ENCODE data around the gene ABCA4.
A peak's percentile ranks its signal among the peaks of the same experiment; 100 is the strongest.

Gene ABCA4

DNA sequence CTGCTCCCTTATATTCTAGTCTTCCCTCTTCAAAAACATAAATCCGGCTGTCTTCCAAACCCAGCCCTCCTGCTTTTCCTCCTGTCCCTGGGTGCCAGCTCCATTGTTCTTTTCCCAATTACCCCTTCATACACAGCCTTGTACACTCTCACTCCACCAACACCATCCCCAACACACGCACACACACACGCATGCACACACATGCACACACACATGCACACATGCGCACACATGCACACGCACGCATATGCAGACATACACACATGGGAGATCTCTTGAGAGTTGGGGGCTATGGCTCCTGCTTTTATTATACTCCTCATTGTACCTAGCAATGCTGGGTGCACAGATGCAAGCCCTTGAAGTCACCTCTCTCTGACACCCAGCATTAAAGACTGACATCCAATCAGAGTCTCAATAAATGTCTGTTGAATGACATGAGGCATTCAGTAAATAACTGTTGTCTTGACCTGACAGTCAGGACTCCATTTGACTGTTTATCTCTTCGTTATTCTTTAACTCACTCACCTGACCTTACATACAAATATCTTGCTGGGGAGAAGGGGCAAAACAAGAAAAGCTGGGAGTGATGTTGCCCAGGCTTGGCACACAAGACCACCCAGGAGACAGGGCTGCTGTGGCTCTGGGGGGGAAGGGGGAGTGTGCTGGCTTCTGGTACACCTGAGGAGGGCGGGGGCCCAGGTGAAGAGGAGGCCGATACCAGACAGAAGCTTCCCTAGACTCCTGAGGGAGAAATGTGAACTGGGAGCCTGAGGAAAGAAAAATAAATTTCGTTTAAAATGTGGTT lies 16.0 kb downstream of the ABCA4 start:
- no peaks in the 10 kb centered on the region for H3K36me3 Mint-ChIP-seq
- peaks cover 25% of the 10 kb centered on the region for H3K27me3 Mint-ChIP-seq
- no peak overlapping the region for H3K4me3 Mint-ChIP-seq
- DNase-seq (ENCODE audit: low spot score in 2 of 2) (no peak), ATAC-seq (ENCODE audit: low read depth) (no peak)
- no peak overlapping the region for H3K27ac Mint-ChIP-seq
- no peaks in the 10 kb centered on the region for H3K4me1 Mint-ChIP-seq
- no peaks in the 10 kb centered on the region for H3K9me3 Mint-ChIP-seq

- DNase-seq (ENCODE audit: low spot score in 2 of 2) (no peak), ATAC-seq (ENCODE audit: low read depth) (no peak)
- Mint-ChIP-seq H3K27me3 (peaks cover 25% of the 10 kb centered on the region), H3K36me3 (no peaks in the 10 kb centered on the region), H3K4me1 (no peaks in the 10 kb centered on the region), H3K9me3 (no peaks in the 10 kb centered on the region), H3K4me3 (no peak overlapping the region), H3K27ac (no peak overlapping the region)
Observed at GRCh38 chr1:94104127-94104684, 16.7 kb downstream of the ABCA4 start.

DNA sequence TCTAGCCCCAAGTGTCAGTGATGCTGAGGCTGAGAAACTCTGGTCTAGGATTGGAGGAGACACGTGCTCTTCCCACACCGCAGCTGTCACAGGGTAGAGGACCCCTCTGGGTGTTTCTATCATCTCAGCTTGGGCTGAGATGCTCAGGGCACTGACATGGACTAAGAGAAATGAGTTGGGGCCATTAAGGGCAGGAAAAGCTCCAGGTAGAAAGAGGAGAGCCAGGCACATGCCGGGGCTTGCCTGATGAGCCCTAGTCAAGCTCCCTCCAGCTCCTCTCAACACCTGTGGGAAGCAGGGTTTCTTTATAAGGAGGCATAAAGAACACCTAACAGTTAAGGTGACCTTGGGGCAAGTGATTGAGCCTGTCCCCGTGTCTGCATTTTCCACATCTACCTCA lies 17.3 kb downstream of the ABCA4 start:
- H3K36me3 Mint-ChIP-seq, result no peaks in the 10 kb centered on the region
- DNase-seq (ENCODE audit: low spot score in 2 of 2) (no peak), ATAC-seq (ENCODE audit: low read depth) (no peak)
- H3K4me1 Mint-ChIP-seq, result no peaks in the 10 kb centered on the region
- peaks cover 25% of the 10 kb centered on the region for H3K27me3 Mint-ChIP-seq
- no peak overlapping the region for H3K4me3 Mint-ChIP-seq
- H3K27ac Mint-ChIP-seq, result no peak overlapping the region
- H3K9me3 Mint-ChIP-seq, result no peaks in the 10 kb centered on the region

DNA sequence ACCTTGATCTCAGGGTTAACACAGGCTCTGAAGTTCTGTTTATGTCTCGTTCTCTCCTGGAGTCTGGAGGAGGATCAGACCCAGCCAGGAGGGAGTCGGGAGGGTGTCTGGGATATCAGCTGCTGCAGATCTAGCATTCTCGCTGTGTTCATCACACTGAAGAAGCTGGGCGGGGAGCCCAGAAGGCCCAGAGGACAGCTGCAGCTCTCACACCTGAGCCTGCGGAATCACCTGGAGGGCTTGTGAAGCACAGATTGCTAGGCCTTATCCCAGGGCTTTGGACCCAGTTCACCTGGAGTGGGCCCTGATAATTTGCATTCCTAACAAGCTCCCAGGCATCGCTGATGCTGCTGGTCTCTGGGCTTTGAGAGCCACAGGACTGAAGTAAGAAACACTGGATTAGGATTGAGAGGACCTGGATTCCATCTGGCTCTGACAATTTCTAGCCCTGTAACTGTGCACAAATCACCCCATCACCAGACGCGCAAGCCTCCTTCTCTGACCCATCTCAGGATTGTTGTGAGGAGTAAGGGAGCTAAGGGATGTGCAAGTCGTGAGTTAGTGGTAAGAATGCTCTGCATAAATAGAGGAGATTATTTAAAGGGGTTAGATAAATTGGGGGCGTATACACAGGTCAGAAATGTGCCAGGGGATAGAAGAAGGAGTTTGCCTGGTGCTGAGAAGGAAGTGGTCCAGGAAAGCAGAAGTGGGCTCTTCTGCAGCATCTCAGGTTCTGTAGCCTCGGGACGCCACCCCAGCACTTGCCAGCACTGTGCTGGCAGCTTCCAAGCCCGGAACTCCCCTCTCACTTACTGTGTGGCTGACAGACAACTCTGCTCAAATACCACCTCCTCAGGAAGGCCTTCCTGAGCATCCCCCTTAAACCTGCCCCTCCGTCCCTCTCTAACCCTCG lies 19.1 kb downstream of the ABCA4 start:
- H3K4me3 Mint-ChIP-seq, result no peak overlapping the region
- no peaks in the 10 kb centered on the region for H3K4me1 Mint-ChIP-seq
- ATAC-seq (ENCODE audit: low read depth), result peak; percentile 53
- no peaks in the 10 kb centered on the region for H3K36me3 Mint-ChIP-seq
- no peak for DNase-seq (ENCODE audit: low spot score in 2 of 2)
- H3K27me3 Mint-ChIP-seq, result peaks cover 13% of the 10 kb centered on the region
- H3K9me3 Mint-ChIP-seq, result no peaks in the 10 kb centered on the region
- no peak overlapping the region for H3K27ac Mint-ChIP-seq

DNA sequence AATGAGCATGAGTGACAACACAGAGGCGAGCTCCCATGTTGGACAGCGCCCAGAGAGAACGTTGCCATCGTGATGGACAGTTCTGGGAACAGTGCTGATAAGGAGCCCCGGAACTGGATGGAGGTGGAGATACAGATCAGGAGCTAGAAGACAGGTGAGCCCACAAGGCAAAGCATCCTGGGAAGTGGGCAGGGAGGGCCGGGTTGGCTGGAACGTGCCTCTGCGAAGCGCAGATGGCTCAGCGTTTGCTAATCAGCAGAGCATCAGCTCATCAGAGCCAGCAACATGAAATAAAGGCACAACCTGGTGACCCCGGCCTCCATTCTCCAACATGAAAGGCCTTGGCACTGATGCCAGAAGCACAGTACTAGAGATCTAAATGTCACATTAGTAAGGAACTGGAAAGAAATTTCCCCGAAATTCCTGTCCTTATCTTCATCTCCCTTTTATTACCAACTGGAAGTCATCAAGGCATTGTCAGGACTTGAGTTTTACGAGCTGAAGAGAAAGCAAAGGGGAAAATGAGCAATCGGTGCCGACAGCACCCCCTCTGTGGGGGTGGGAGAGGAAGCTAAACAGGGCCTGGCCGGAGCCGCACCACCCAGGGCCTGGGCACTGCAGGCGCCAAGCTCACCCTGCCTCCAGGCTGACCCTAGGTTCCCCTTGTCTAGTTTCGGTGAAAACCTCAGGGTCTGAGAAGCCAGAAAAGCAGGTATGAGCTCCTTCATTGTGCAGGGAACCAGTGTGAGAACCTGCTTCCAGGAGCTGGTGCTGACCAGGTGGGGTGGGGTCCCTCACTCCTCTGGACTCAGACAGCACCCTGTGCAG lies 19.9 kb downstream of the ABCA4 start:
- no peaks in the 10 kb centered on the region for H3K9me3 Mint-ChIP-seq
- no peaks in the 10 kb centered on the region for H3K4me1 Mint-ChIP-seq
- DNase-seq (ENCODE audit: low spot score in 2 of 2) (no peak), ATAC-seq (ENCODE audit: low read depth) (no peak)
- H3K27me3 Mint-ChIP-seq, result peaks cover 13% of the 10 kb centered on the region
- no peak overlapping the region for H3K27ac Mint-ChIP-seq
- no peaks in the 10 kb centered on the region for H3K36me3 Mint-ChIP-seq
- H3K4me3 Mint-ChIP-seq, result no peak overlapping the region

- H3K4me1 Mint-ChIP-seq, result no peaks in the 10 kb centered on the region
- H3K4me3 Mint-ChIP-seq, result no peak overlapping the region
- DNase-seq (ENCODE audit: low spot score in 2 of 2), result no peak
- H3K27me3 Mint-ChIP-seq, result peaks cover 13% of the 10 kb centered on the region
- H3K27ac Mint-ChIP-seq, result no peak overlapping the region
- no peak for ATAC-seq (ENCODE audit: low read depth)
- no peaks in the 10 kb centered on the region for H3K9me3 Mint-ChIP-seq
- H3K36me3 Mint-ChIP-seq, result no peaks in the 10 kb centered on the region
Observed at GRCh38 chr1:94100129-94100784, 20.7 kb downstream of the ABCA4 start.

- Mint-ChIP-seq H3K4me1 (no peaks in the 10 kb centered on the region), H3K4me3 (no peak overlapping the region), H3K27ac (no peak overlapping the region), H3K27me3 (peaks cover 11% of the 10 kb centered on the region), H3K36me3 (no peaks in the 10 kb centered on the region), H3K9me3 (no peaks in the 10 kb centered on the region)
- no peak for DNase-seq (ENCODE audit: low spot score in 2 of 2)
- ATAC-seq (ENCODE audit: low read depth), result no peak
Observed at GRCh38 chr1:94099303-94099702, 21.6 kb downstream of the ABCA4 start.

- Mint-ChIP-seq H3K4me3 (no peak overlapping the region), H3K36me3 (no peaks in the 10 kb centered on the region), H3K4me1 (no peaks in the 10 kb centered on the region), H3K9me3 (no peaks in the 10 kb centered on the region), H3K27me3 (peaks cover 10% of the 10 kb centered on the region), H3K27ac (no peak overlapping the region)
- DNase-seq (ENCODE audit: low spot score in 2 of 2) (no peak), ATAC-seq (ENCODE audit: low read depth) (no peak)
Observed at GRCh38 chr1:94098585-94099111, 22.3 kb downstream of the ABCA4 start.

DNA sequence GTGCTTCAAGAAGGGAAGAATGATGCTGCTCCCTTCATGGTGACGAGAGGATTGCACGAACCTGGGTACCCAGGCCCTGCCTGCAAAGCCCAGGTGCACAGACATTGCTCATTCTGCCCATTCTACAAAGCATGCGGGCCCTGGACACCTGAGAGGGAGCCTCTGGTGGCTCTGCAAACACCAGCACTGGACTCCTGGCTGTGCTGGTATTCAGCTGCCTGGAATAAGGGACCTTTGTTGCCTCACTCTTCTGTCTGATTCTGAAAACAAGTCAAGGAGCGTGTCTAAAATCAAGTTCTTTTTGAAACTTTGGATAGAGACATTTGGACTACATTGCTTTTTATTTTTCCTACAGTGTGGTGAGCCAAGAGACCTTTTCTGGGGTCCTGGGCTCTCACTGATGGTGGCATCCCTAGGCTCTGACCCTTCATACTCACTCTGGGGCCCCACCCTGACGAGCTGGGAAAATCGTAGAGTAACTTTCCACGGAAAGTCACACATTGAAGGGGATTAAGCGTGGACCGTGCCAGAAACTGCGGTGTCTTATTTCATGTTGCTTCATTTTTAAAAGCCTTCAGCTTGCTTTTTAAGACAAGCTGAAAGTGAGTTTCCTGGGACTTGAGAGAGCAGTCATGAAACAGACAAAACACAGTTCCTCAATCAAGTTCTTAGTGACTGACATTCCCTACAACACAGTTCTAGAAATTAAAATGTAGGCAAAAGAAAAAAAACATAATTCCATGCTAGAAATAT lies 24.0 kb downstream of the ABCA4 start:
- ATAC-seq (ENCODE audit: low read depth) (no peak), DNase-seq (ENCODE audit: low spot score in 2 of 2) (no peak)
- peaks cover 3% of the 10 kb centered on the region for H3K4me1 Mint-ChIP-seq
- H3K27me3 Mint-ChIP-seq, result peaks cover 8% of the 10 kb centered on the region
- H3K27ac Mint-ChIP-seq, result no peak overlapping the region
- H3K4me3 Mint-ChIP-seq, result no peak overlapping the region
- no peaks in the 10 kb centered on the region for H3K36me3 Mint-ChIP-seq
- no peaks in the 10 kb centered on the region for H3K9me3 Mint-ChIP-seq

- ATAC-seq (ENCODE audit: low read depth) (no peak), DNase-seq (ENCODE audit: low spot score in 2 of 2) (no peak)
- Mint-ChIP-seq H3K4me1 (peaks cover 3% of the 10 kb centered on the region), H3K27me3 (peaks cover 9% of the 10 kb centered on the region), H3K36me3 (no peaks in the 10 kb centered on the region), H3K9me3 (no peaks in the 10 kb centered on the region), H3K27ac (no peak overlapping the region), H3K4me3 (no peak overlapping the region)
Observed at GRCh38 chr1:94095744-94096469, 25.0 kb downstream of the ABCA4 start.

- Mint-ChIP-seq H3K27ac (no peak overlapping the region), H3K4me3 (no peak overlapping the region), H3K36me3 (no peaks in the 10 kb centered on the region), H3K4me1 (peaks cover 3% of the 10 kb centered on the region), H3K27me3 (peaks cover 13% of the 10 kb centered on the region), H3K9me3 (no peaks in the 10 kb centered on the region)
- no peak for DNase-seq (ENCODE audit: low spot score in 2 of 2)
- ATAC-seq (ENCODE audit: low read depth), result no peak
Observed at GRCh38 chr1:94095112-94095637, 25.8 kb downstream of the ABCA4 start.

All from memory B cell (primary cell).